ENCODE results near the gene ZNF616. TPM values are rescaled to one million over a fixed set of nuclear protein-coding genes. Genes with fewer than 3 reads are reported as not detected.

The ZNF616 gene
- polyA plus RNA-seq, 1 of the 3 experiments (the other 2 are of a cell fraction), result 1.5 TPM

DNA sequence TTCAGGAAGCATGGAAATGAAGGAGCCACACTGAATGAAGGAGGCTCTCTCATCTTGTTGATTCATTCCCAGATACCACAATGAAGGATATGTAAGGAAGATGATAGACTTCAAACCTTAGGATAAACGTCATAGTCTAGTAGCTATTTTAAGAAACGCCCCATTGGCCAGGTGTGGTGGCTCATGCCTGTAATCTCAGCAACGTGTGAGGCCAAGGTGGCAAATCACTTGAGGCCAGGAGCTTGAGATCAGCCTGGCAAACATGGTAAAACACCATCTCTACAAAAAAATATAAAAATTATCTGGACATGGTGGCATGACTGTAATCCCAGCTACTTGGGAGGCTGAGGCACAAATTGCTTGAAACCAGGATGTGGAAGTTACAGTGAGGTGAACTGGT lies 27.1 kb downstream of the ZNF616 start (continued):
- TF ChIP-seq, protein P1, sequence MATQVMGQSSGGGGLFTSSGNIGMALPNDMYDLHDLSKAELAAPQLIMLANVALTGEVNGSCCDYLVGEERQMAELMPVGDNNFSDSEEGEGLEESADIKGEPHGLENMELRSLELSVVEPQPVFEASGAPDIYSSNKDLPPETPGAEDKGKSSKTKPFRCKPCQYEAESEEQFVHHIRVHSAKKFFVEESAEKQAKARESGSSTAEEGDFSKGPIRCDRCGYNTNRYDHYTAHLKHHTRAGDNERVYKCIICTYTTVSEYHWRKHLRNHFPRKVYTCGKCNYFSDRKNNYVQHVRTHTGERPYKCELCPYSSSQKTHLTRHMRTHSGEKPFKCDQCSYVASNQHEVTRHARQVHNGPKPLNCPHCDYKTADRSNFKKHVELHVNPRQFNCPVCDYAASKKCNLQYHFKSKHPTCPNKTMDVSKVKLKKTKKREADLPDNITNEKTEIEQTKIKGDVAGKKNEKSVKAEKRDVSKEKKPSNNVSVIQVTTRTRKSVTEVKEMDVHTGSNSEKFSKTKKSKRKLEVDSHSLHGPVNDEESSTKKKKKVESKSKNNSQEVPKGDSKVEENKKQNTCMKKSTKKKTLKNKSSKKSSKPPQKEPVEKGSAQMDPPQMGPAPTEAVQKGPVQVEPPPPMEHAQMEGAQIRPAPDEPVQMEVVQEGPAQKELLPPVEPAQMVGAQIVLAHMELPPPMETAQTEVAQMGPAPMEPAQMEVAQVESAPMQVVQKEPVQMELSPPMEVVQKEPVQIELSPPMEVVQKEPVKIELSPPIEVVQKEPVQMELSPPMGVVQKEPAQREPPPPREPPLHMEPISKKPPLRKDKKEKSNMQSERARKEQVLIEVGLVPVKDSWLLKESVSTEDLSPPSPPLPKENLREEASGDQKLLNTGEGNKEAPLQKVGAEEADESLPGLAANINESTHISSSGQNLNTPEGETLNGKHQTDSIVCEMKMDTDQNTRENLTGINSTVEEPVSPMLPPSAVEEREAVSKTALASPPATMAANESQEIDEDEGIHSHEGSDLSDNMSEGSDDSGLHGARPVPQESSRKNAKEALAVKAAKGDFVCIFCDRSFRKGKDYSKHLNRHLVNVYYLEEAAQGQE (IDR thresholded peaks at IDR 0.05; ENCODE audit: low read depth, low read length), result no peak
- TF ChIP-seq TCF12 (IDR thresholded peaks at IDR 0.05), result no peak

DNA sequence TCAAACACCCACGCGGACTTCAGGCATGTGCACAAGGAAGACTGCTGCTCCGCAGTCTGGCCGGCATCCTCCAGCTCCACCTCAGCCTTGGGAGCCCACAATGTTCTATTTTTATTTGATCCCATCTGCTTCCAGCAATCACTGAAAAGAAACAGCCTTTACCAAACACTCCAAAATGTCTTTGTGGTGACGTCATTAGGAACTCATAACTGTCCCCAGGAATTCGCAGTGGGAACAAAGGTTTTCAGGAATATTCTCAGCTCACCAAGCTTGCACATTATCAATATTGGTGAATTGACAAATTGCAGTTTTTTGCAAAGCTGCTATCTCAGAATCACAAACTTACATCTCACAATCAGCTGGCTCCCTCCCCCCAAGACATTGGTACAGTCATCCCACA lies 29.0 kb downstream of the ZNF616 start:
- Histone ChIP-seq H2AFZ (ENCODE audit: low read depth) (no peak overlapping the region), H3K4me1 (ENCODE audit: control insufficient read depth in 1 of 2, insufficient read depth in 2 of 2, low read depth in 1 of 2, low read length in 1 of 2) (no peaks in the 10 kb centered on the region), H3K9me2 (no peaks in the 10 kb centered on the region), H4K20me1 (ENCODE audit: insufficient read depth) (no peaks in the 10 kb centered on the region), H3K79me2 (ENCODE audit: insufficient read depth) (no peaks in the 10 kb centered on the region), H3K36me3 (replicated peaks in 1 of 2; ENCODE audit: control insufficient read depth in 1 of 2, insufficient read depth in 2 of 2, low read length in 1 of 2) (peaks cover 3 to 22% of the 10 kb centered on the region in 2 experiments), H3K27me3 (ENCODE audit: insufficient read depth) (no peaks in the 10 kb centered on the region), H3F3A (replicated peaks; ENCODE audit: insufficient read depth) (no peaks in the 10 kb centered on the region), H3K9me3 (0 out of 2 replicates have a peak, but pooled peaks cover 21% of the 10 kb centered on the region), H3K27ac (ENCODE audit: low read depth in 2 of 2, low read length in 1 of 2) (no peak overlapping the region), H3K9ac (no peak overlapping the region), H3K4me2 (no peak overlapping the region), H3K4me3 (ENCODE audit: low read depth in 2 of 2, low read length in 1 of 2) (no peak overlapping the region)
- WGBS (ENCODE audit: low lambda C conversion rate), result 84% methylated on average over 6 of the region's 6 CpGs
- TF ChIP-seq, protein P2, sequence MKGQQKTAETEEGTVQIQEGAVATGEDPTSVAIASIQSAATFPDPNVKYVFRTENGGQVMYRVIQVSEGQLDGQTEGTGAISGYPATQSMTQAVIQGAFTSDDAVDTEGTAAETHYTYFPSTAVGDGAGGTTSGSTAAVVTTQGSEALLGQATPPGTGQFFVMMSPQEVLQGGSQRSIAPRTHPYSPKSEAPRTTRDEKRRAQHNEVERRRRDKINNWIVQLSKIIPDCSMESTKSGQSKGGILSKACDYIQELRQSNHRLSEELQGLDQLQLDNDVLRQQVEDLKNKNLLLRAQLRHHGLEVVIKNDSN (IDR thresholded peaks at IDR 0.05; ENCODE audit: borderline replicate concordance, low read depth), result no peak
- TF ChIP-seq SIN3A (IDR thresholded peaks at IDR 0.05; ENCODE audit: borderline replicate concordance, low read depth, low read length) (no peak), FOXM1 (IDR thresholded peaks at IDR 0.05; ENCODE audit: low read depth) (no peak)
- DNase-seq, result no peak
- CTCF ChIA-PET, result no interaction called here
- POLR2A ChIA-PET, result no interaction called here

DNA sequence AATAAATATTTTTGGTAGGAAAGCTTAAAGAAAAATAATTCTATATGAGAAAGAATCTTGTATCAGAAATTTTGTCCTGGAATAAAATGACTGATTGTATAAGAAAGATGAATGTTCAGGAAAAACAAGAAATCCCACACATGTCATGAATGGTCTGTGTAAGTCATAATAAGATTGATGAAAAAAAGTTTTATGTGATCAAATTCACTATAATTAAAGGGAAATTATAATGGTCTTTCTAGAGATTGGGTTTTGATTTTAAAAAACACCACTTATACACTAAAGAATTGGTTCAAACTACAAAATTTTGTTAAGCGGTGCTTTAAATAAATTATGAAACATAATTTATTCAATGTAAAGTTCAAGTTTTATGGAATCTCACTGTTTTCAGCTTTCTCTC lies 37.0 kb downstream of the ZNF616 start:
- no peak overlapping the region for H2AFZ ChIP-seq (ENCODE audit: low read depth)
- H3K79me2 ChIP-seq (ENCODE audit: insufficient read depth), result no peaks in the 10 kb centered on the region
- no peak overlapping the region for H3K4me2 ChIP-seq
- no peaks in the 10 kb centered on the region for H3K27me3 ChIP-seq (ENCODE audit: insufficient read depth)
- ChIA-PET POLR2A (no interaction called here), CTCF (interaction anchor here (1.2 kb wide), 1 partner anchor 37 kb away, joined by 3 read pairs; the partner anchor contains the start of gene ZNF616)
- H3K36me3 ChIP-seq (replicated peaks in 1 of 2; ENCODE audit: control insufficient read depth in 1 of 2, insufficient read depth in 2 of 2, low read length in 1 of 2), result no peaks in the 10 kb centered on the region
- H3K9me2 ChIP-seq, result no peaks in the 10 kb centered on the region
- no peak overlapping the region for H3K4me3 ChIP-seq (ENCODE audit: low read depth in 2 of 2, low read length in 1 of 2)
- H3K4me1 ChIP-seq (ENCODE audit: control insufficient read depth in 1 of 2, insufficient read depth in 2 of 2, low read depth in 1 of 2, low read length in 1 of 2), result no peaks in the 10 kb centered on the region
- H3K9ac ChIP-seq, result no peak overlapping the region
- peaks cover 10% of the 10 kb centered on the region for H3K9me3 ChIP-seq
- no peak overlapping the region for H3K27ac ChIP-seq (ENCODE audit: low read depth in 2 of 2, low read length in 1 of 2)
- DNase-seq, result no peak
- H4K20me1 ChIP-seq (ENCODE audit: insufficient read depth), result no peaks in the 10 kb centered on the region
- WGBS (ENCODE audit: low lambda C conversion rate), result 76% methylated on average over 1 of the region's 1 CpG
- no peaks in the 10 kb centered on the region for H3F3A ChIP-seq (replicated peaks; ENCODE audit: insufficient read depth)
- TF ChIP-seq EZH2phosphoT487 (IDR thresholded peaks at IDR 0.05; ENCODE audit: borderline replicate concordance, low read depth), result no peak
- no peak for TF ChIP-seq RFX5 (IDR thresholded peaks at IDR 0.05; ENCODE audit: low read length)
- TF ChIP-seq SMC3 (IDR thresholded peaks at IDR 0.05; ENCODE audit: low read depth, low read length), result no peak
- TF ChIP-seq FOXM1 (IDR thresholded peaks at IDR 0.05; ENCODE audit: low read depth), result no peak

Data from SK-N-SH (cell line).